Fibroblast of peridontal ligament (primary cell): ENCODE results near the gene NELFB.

Experiments
- DNase-seq: peaks from one replicate; pipeline ENCODE4 v3.0.0-alpha.2; 2010; ENCODE audit errors: extremely low read depth

The NELFB gene

GRCh38 chr9:137303151-137303892, 48.2 kb downstream of the NELFB start:
- DNase-seq, result no peak

- DNase-seq, result no peak
These were observed 48.8 kb downstream of the NELFB start for GRCh38 chr9:137303893-137304382.

GRCh38 chr9:137304383-137305059, 49.4 kb downstream of the NELFB start:
- no peak for DNase-seq

GRCh38 chr9:137305060-137305797, 50.1 kb downstream of the NELFB start:
- no peak for DNase-seq

GRCh38 chr9:137305798-137306065, 50.6 kb downstream of the NELFB start:
- DNase-seq, result no peak

- DNase-seq, result no peak
These were observed 51.1 kb downstream of the NELFB start for GRCh38 chr9:137306066-137306849.

- DNase-seq, result no peak
These were observed 51.7 kb downstream of the NELFB start for GRCh38 chr9:137306850-137307254.

- DNase-seq, result no peak
These were observed 52.3 kb downstream of the NELFB start for GRCh38 chr9:137307255-137308056.

GRCh38 chr9:137308057-137308619, 53.0 kb downstream of the NELFB start:
- DNase-seq, result no peak

GRCh38 chr9:137309368-137310188, 54.5 kb downstream of the NELFB start:
- no peak for DNase-seq

GRCh38 chr9:137310189-137311052, 55.3 kb downstream of the NELFB start:
- no peak for DNase-seq

- DNase-seq, result no peak
These were observed 56.3 kb downstream of the NELFB start for GRCh38 chr9:137311171-137311985.

GRCh38 chr9:137311986-137312851, 57.1 kb downstream of the NELFB start:
- DNase-seq, result no peak

GRCh38 chr9:137312852-137313325, 57.8 kb downstream of the NELFB start:
- no peak for DNase-seq

GRCh38 chr9:137313326-137313936, 58.3 kb downstream of the NELFB start:
- no peak for DNase-seq

- no peak for DNase-seq
These were observed 58.9 kb downstream of the NELFB start for GRCh38 chr9:137313956-137314560.
